HepG2 (cell line): ENCODE measurements around the gene HYDIN. TPM values are rescaled to one million over a fixed set of nuclear protein-coding genes. Genes with fewer than 3 reads are reported as not detected.

Experiments used
- ATAC-seq: fragments of 200-7000 bp; cut with Tn5 transposase; 3 replicates; pipeline ENCODE4 v1.9.1; 2020; ENCODE audit warnings: mild to moderate bottlenecking, moderate library complexity
- BruUV-seq: library from RNA; stranded (reverse); fragments of 400-500 nt; replicated peaks from 2 replicates; lab custom pipeline; 2021; lab: Mats Ljungman, UMichigan
- CTCF ChIA-PET: fragments of 300-600 bp; formaldehyde crosslinking; extraction: SDS; loops from one replicate; lab custom pipeline; 2021; ENCODE audit warnings: low total read pairs, inconsistent platforms, low intra/inter-chr PET ratio; lab: Yijun Ruan, JAX
- POLR2A ChIA-PET: fragments of 350-600 bp; sonication (Branson Sonifier 250); formaldehyde crosslinking; loops from one replicate; lab custom pipeline; 2020; ENCODE audit warnings: antibody characterized with exemption, inconsistent platforms; lab: Yijun Ruan, JAX
- DNase-seq: peaks from one replicate; pipeline ENCODE4 v3.0.0-alpha.2; 2015; ENCODE audit warnings: low spot score
- FAIRE-seq: peaks from 3 replicates; lab custom pipeline; 2011; peaks lifted over from hg19 to GRCh38; lab: Jason Lieb, UNC
- H2AFZ ChIP-seq: one replicate; pipeline ENCODE4 v1.6.1; 2011; ENCODE audit warnings: low read length, inconsistent platforms
- H3K27ac ChIP-seq: fragments of 300-600 bp; 3 replicates; pipeline ENCODE4 v1.8.0; 2011; ENCODE audit warnings: mixed run types, mild to moderate bottlenecking, mixed read lengths, low read length, inconsistent platforms; ENCODE audit not compliant: insufficient read depth; ENCODE audit errors: extremely low read length
- H3K27me3 ChIP-seq, 2 experiments: fragments of 200-600 bp in 1 of 2; 2 replicates in 1 of 2; 3 replicates in 1 of 2; pipeline versions ENCODE4 v1.6.0 to v1.8.0; 2011; ENCODE audit warnings: low read length in 2 of 2, mild to moderate bottlenecking in 2 of 2, moderate library complexity in 2 of 2, inconsistent platforms in 1 of 2; ENCODE audit not compliant: insufficient read depth in 2 of 2, control insufficient read depth in 1 of 2
- H3K36me3 ChIP-seq, 2 experiments: fragments of 200-600 bp in 1 of 2; replicated peaks in 1 of 2; 2 replicates in 1 of 2; 3 replicates in 1 of 2; pipeline versions ENCODE4 v1.5.1 to v1.8.0; 2011; ENCODE audit warnings: low read length in 2 of 2, inconsistent platforms in 1 of 2; ENCODE audit not compliant: insufficient read depth in 2 of 2, control insufficient read depth in 1 of 2
- H3K4me1 ChIP-seq: 2 replicates; pipeline ENCODE4 v1.5.1; 2012; ENCODE audit warnings: low read length, inconsistent platforms; ENCODE audit not compliant: insufficient read depth
- H3K4me2 ChIP-seq: 2 replicates; pipeline ENCODE4 v1.6.0; 2011; ENCODE audit warnings: low read depth, low read length, inconsistent platforms
- H3K4me3 ChIP-seq, 3 experiments: fragments of 200-600 bp in 1 of 3; sonication (generic), shearing (Covaris generic) in 1 of 3; replicated peaks in 1 of 3; 2 replicates each; pipeline ENCODE4 v1.5.1; 2011 to 2016; ENCODE audit warnings: low read length in 3 of 3, inconsistent platforms in 2 of 3, low read depth in 2 of 3, mild to moderate bottlenecking in 2 of 3, control low read depth in 1 of 3, mixed read lengths in 1 of 3; ENCODE audit not compliant: insufficient read depth in 1 of 3
- H3K79me2 ChIP-seq: one replicate; pipeline ENCODE4 v1.6.1; 2011; ENCODE audit warnings: low read length, inconsistent platforms; ENCODE audit not compliant: insufficient read depth
- H3K9ac ChIP-seq: 2 replicates; pipeline ENCODE4 v1.6.0; 2011; ENCODE audit warnings: mild to moderate bottlenecking, low read depth, low read length, inconsistent platforms; ENCODE audit not compliant: insufficient read depth
- H3K9me3 ChIP-seq: 2 replicates; pipeline ENCODE4 v1.5.1; 2012; ENCODE audit warnings: mild to moderate bottlenecking, low read length
- H4K20me1 ChIP-seq: 2 replicates; pipeline ENCODE4 v1.6.0; 2011; ENCODE audit warnings: inconsistent platforms, mild to moderate bottlenecking, low read length, moderate library complexity; ENCODE audit not compliant: insufficient read depth
- JUND ChIP-seq: sonication (generic); formaldehyde crosslinking; IDR thresholded peaks from 2 replicates; pipeline ENCODE4 v1.8.0; 2022; ENCODE audit warnings: mild to moderate bottlenecking, missing genetic modification reagents
- KLF6 ChIP-seq: IDR thresholded peaks from 2 replicates; pipeline ENCODE4 v1.8.0; 2016; ENCODE audit warnings: missing biosample characterization, missing genetic modification reagents
- MLX ChIP-seq: IDR thresholded peaks from 2 replicates; pipeline ENCODE4 v1.6.1; 2016
- MXD3 ChIP-seq: IDR thresholded peaks from 2 replicates; pipeline ENCODE4 v1.6.1; 2016; ENCODE audit warnings: mild to moderate bottlenecking, missing biosample characterization, missing genetic modification reagents
- NR3C1 ChIP-seq: sonication (generic); formaldehyde crosslinking; IDR thresholded peaks from 2 replicates; pipeline ENCODE4 v1.4.0; 2020; ENCODE audit warnings: missing genetic modification reagents
- RBM22 ChIP-seq: fragments of 200-400 bp; formaldehyde crosslinking; optimal IDR thresholded peaks from 2 replicates; pipeline ENCODE3; 2017; ENCODE audit warnings: mild to moderate bottlenecking, low read length, moderate library complexity
- REST ChIP-seq, 2 experiments: IDR thresholded peaks; 2 replicates each; pipeline ENCODE4 v1.6.1; 2011 to 2012; ENCODE audit warnings: low read length in 2 of 2, borderline replicate concordance in 1 of 2, low read depth in 1 of 2, mild to moderate bottlenecking in 1 of 2, moderate library complexity in 1 of 2
- ZNF235 ChIP-seq: sonication (generic); formaldehyde crosslinking; IDR thresholded peaks from 2 replicates; pipeline ENCODE4 v1.8.1; 2023; ENCODE audit warnings: mild to moderate bottlenecking, missing genetic modification reagents, borderline replicate concordance
- ZNF33A ChIP-seq: sonication (generic); formaldehyde crosslinking; IDR thresholded peaks from 2 replicates; pipeline ENCODE4 v1.5.1; 2020; ENCODE audit warnings: missing genetic modification reagents, mild to moderate bottlenecking, moderate library complexity, borderline replicate concordance
- ZNF598 ChIP-seq: sonication (generic); formaldehyde crosslinking; IDR thresholded peaks from 2 replicates; pipeline ENCODE4 v1.5.1; 2020; ENCODE audit warnings: mild to moderate bottlenecking, missing genetic modification reagents, borderline replicate concordance
- ZNF749 ChIP-seq: sonication (generic); formaldehyde crosslinking; IDR thresholded peaks from 2 replicates; pipeline ENCODE4 v1.8.0; 2022; ENCODE audit warnings: mild to moderate bottlenecking, missing genetic modification reagents, moderate library complexity, borderline replicate concordance
- WGBS: methylation state at CpG from one replicate; pipeline ENCODE4 v1.1.6; 2017; ENCODE audit warnings: low lambda C conversion rate; 5-methylcytosine and 5-hydroxymethylcytosine counted together
- in situ Hi-C: cut with HindIII; loops from 2 replicates; pipeline ENCODE4 v1.10.0; 2017; ENCODE audit warnings: low pct_unique_long_range_greater_than_20kb; ENCODE audit not compliant: extremely low pct_ligation_motif_present
- intact Hi-C: fragments of 100-400 bp; cut with micrococcal nuclease; formaldehyde crosslinking; loops from one replicate; pipeline ENCODE4 v1.10.0; 2022; ENCODE audit not compliant: unreplicated experiment
- polyA plus RNA-seq, 8 experiments: library from polyadenylated mRNA; depleted of rRNA in 3 of 8; stranded (reverse) in 7 of 8; unstranded in 1 of 8; fragments of >200 nt; fragmentation: Illumina TruSeq in 4 of 8; extraction: Trizol in 4 of 8; gene quantifications; 2 replicates each; pipeline versions ENCODE4 v1.2.1 to v1.2.3, GENCODE V29; 2011 to 2016; ENCODE audit warnings: low read depth in 4 of 8, missing spikeins in 1 of 8, mixed read lengths in 1 of 8; ENCODE audit not compliant: insufficient read depth in 1 of 8
- total RNA-seq, 5 experiments: library from RNA; depleted of rRNA; stranded (reverse); fragments of >200 nt; fragmentation: Illumina TruSeq; extraction: Trizol; gene quantifications; 2 replicates each; pipeline ENCODE4 v1.2.3, GENCODE V29; 2016; ENCODE audit warnings: low read depth in 1 of 5
- TF ChIP-seq, protein P1 (sequence below): conservative IDR thresholded peaks from 2 replicates; pipeline ENCODE4 v1.6.1; 2018; ENCODE audit warnings: missing genetic modification reagents
- TF ChIP-seq, protein P2 (sequence below): sonication (generic); formaldehyde crosslinking; IDR thresholded peaks from 2 replicates; pipeline ENCODE4 v1.8.0; 2022; ENCODE audit warnings: missing genetic modification reagents, mild to moderate bottlenecking, borderline replicate concordance
- TF ChIP-seq, protein P3 (sequence below): sonication (generic); formaldehyde crosslinking; conservative IDR thresholded peaks from 2 replicates; pipeline ENCODE4 v1.4.0; 2020; ENCODE audit warnings: missing genetic modification reagents

The HYDIN gene
- total and polyA plus RNA-seq, 2 of the 13 experiments (the other 11 are each of a cell fraction or from before 2014, with no cell fraction given), result not detected

DNA sequence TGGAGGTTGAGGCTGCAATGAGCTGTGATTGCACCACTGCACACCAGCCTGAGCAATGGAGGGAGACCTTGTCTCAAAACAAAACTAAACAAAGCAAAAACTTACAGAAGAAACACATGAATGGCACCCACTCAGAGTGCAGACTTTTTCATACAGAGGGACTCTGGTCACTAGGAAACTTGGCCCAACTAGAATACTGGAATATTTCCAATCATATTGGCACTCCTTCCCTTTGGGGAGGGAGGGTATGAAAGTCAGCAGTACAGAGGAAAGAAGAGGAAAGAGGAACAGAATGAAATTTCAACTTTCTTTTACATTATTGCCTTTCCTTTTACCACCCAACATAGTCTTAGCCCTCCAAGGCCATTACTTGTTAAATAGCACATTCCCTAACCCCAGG lies 30.5 kb upstream of the HYDIN start (continued):
- TF ChIP-seq, protein P1, sequence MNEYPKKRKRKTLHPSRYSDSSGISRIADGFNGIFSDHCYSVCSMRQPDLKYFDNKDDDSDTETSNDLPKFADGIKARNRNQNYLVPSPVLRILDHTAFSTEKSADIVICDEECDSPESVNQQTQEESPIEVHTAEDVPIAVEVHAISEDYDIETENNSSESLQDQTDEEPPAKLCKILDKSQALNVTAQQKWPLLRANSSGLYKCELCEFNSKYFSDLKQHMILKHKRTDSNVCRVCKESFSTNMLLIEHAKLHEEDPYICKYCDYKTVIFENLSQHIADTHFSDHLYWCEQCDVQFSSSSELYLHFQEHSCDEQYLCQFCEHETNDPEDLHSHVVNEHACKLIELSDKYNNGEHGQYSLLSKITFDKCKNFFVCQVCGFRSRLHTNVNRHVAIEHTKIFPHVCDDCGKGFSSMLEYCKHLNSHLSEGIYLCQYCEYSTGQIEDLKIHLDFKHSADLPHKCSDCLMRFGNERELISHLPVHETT (CRISPR knock-in tag), result no peak
- TF ChIP-seq ZNF33A (CRISPR knock-in tag) (no peak), MXD3 (CRISPR knock-in tag) (no peak), MLX (CRISPR knock-in tag) (no peak)

- Histone ChIP-seq H2AFZ (no peak overlapping the region), H3K9ac (no peak overlapping the region), H3K4me2 (no peak overlapping the region), H3K9me3 (no peaks in the 10 kb centered on the region), H3K79me2 (no peaks in the 10 kb centered on the region), H3K27me3 (peaks cover 0 to 25% of the 10 kb centered on the region in 2 experiments; a peak in 2 of 5 replicates), H4K20me1 (no peaks in the 10 kb centered on the region), H3K36me3 (no peaks in the 10 kb centered on the region), H3K4me3 (no peak overlapping the region), H3K27ac (no peak overlapping the region), H3K4me1 (no peaks in the 10 kb centered on the region)
- no TSS peak for BruUV-seq
- 19% methylated on average over 5 of the region's 5 CpGs for WGBS
- FAIRE-seq (no peak), ATAC-seq (no peak), DNase-seq (no peak)
- ChIA-PET CTCF (no interaction called here), POLR2A (no interaction called here)
- intact Hi-C loops (no loop called here), in situ Hi-C loops (no loop called here)
- TF ChIP-seq ZNF598 (CRISPR knock-in tag) (no peak), JUND (CRISPR knock-in tag) (no peak), NR3C1 (no peak), RBM22 (no peak), REST (IDR thresholded peaks at IDR 0.05; ENCODE audit: borderline replicate concordance in 1 of 2, low read depth in 1 of 2, low read length in 2 of 2) (no peak), KLF6 (no peak), ZNF235 (CRISPR knock-in tag) (no peak), ZNF749 (no peak)
- TF ChIP-seq, protein P2, sequence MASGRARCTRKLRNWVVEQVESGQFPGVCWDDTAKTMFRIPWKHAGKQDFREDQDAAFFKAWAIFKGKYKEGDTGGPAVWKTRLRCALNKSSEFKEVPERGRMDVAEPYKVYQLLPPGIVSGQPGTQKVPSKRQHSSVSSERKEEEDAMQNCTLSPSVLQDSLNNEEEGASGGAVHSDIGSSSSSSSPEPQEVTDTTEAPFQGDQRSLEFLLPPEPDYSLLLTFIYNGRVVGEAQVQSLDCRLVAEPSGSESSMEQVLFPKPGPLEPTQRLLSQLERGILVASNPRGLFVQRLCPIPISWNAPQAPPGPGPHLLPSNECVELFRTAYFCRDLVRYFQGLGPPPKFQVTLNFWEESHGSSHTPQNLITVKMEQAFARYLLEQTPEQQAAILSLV (CRISPR knock-in tag), result no peak
- TF ChIP-seq, protein P3, sequence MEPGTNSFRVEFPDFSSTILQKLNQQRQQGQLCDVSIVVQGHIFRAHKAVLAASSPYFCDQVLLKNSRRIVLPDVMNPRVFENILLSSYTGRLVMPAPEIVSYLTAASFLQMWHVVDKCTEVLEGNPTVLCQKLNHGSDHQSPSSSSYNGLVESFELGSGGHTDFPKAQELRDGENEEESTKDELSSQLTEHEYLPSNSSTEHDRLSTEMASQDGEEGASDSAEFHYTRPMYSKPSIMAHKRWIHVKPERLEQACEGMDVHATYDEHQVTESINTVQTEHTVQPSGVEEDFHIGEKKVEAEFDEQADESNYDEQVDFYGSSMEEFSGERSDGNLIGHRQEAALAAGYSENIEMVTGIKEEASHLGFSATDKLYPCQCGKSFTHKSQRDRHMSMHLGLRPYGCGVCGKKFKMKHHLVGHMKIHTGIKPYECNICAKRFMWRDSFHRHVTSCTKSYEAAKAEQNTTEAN (CRISPR knock-in tag), result no peak
Observed at GRCh38 chr16:71259086-71259485, 28.6 kb upstream of the HYDIN start.
